HCT116 (cell line): ENCODE measurements around the gene TBC1D14. TPM values are rescaled to one million over a fixed set of nuclear protein-coding genes. Genes with fewer than 3 reads are reported as not detected.

Experiments
- ATAC-seq: fragments of 200-7000 bp; cut with Tn5 transposase; 2 replicates; pipeline ENCODE4 v1.9.1; 2020; ENCODE audit warnings: mild to moderate bottlenecking, moderate library complexity
- BruUV-seq: library from RNA; stranded (reverse); fragments of 400-500 nt; replicated peaks from 2 replicates; lab custom pipeline; 2021; lab: Mats Ljungman, UMichigan
- CTCF ChIA-PET: fragments of 300-600 bp; sonication (Branson Sonifier 250); formaldehyde crosslinking; loops from one replicate; lab custom pipeline; 2021; ENCODE audit warnings: antibody characterized with exemption; lab: Charles Lee
- POLR2A ChIA-PET: fragments of 300-600, 350-600 bp; sonication (Branson Sonifier 250); formaldehyde crosslinking; loops from one replicate; lab custom pipeline; 2021; ENCODE audit warnings: antibody characterized with exemption; lab: Charles Lee
- RAD21 ChIA-PET, 2 experiments: fragments of 300-600 bp; sonication (Branson Sonifier 250); formaldehyde crosslinking; loops; one replicate each; lab custom pipeline; 2023; ENCODE audit warnings: low total read pairs in 2 of 2; ENCODE audit not compliant: uncharacterized antibody in 2 of 2, unreplicated experiment in 2 of 2, low non-redundant PET in 1 of 2; lab: Charles Lee
- DNase-seq: peaks from one replicate; pipeline ENCODE4 v3.0.0-alpha.2; 2010; ENCODE audit warnings: low read depth, low spot score
- H2AFZ ChIP-seq: fragments of 200-600 bp; shearing (Covaris generic), sonication (generic); 2 replicates; pipeline ENCODE4 v1.6.1; 2017; ENCODE audit warnings: low read depth, mixed run types, mixed read lengths, antibody characterized with exemption, low read length; ENCODE audit not compliant: poor library complexity, severe bottlenecking
- H3K27ac ChIP-seq: 2 replicates; pipeline ENCODE4 v1.5.1; 2012; ENCODE audit warnings: low read depth, low read length
- H3K27me3 ChIP-seq: fragments of 200-600 bp; sonication (generic); 2 replicates; pipeline ENCODE4 v1.6.1; 2016; ENCODE audit warnings: mixed run types, low read length, mixed read lengths; ENCODE audit not compliant: insufficient read depth
- H3K36me3 ChIP-seq, 2 experiments: fragments of 200-500 bp in 1 of 2; fragments of 200-600 bp in 1 of 2; sonication (Bioruptor generic) in 1 of 2; sonication (generic) in 1 of 2; 2 replicates each; pipeline versions ENCODE4 v1.5.1 to v1.6.1; 2014 to 2016; ENCODE audit warnings: low read length in 2 of 2, inconsistent platforms in 1 of 2, mixed read lengths in 1 of 2, mixed run types in 1 of 2; ENCODE audit not compliant: insufficient read depth in 2 of 2, control insufficient read depth in 1 of 2
- H3K4me1 ChIP-seq, 2 experiments: fragments of 200-600 bp in 1 of 2; sonication (generic) in 1 of 2; 2 replicates each; pipeline versions ENCODE4 v1.5.1 to v1.6.1; 2012 to 2017; ENCODE audit warnings: low read length in 2 of 2, inconsistent platforms in 1 of 2, mild to moderate bottlenecking in 1 of 2, mixed read lengths in 1 of 2, mixed run types in 1 of 2, moderate library complexity in 1 of 2; ENCODE audit not compliant: insufficient read depth in 2 of 2, control insufficient read depth in 1 of 2
- H3K4me2 ChIP-seq: fragments of 200-600 bp; sonication (generic); 2 replicates; pipeline ENCODE4 v1.6.1; 2017; ENCODE audit warnings: mixed run types, low read length, mixed read lengths
- H3K4me3 ChIP-seq, 2 experiments: fragments of 200-600 bp in 1 of 2; sonication (generic) in 1 of 2; replicated peaks in 1 of 2; 2 replicates each; pipeline ENCODE4 v1.5.1; 2011 to 2016; ENCODE audit warnings: low read length in 2 of 2, control low read depth in 1 of 2, low read depth in 1 of 2, mild to moderate bottlenecking in 1 of 2, mixed read lengths in 1 of 2, mixed run types in 1 of 2
- H3K79me2 ChIP-seq: fragments of 200-600 bp; sonication (generic); 2 replicates; pipeline ENCODE4 v1.6.1; 2017; ENCODE audit warnings: mild to moderate bottlenecking, mixed run types, low read length, moderate library complexity, mixed read lengths; ENCODE audit not compliant: insufficient read depth
- H3K9ac ChIP-seq: fragments of 200-600 bp; sonication (generic); 2 replicates; pipeline ENCODE4 v1.6.1; 2016; ENCODE audit warnings: low read length, mixed read lengths
- H3K9me2 ChIP-seq: fragments of 200-600 bp; sonication (generic), shearing (Covaris generic); 2 replicates; pipeline ENCODE4 v1.6.1; 2017; ENCODE audit warnings: mixed run types, mild to moderate bottlenecking, moderate library complexity; ENCODE audit not compliant: insufficient read depth
- H3K9me3 ChIP-seq, 2 experiments: fragments of 200-500 bp in 1 of 2; fragments of 200-600 bp in 1 of 2; sonication (Bioruptor generic) in 1 of 2; sonication (generic) in 1 of 2; 2 replicates each; pipeline ENCODE4 v1.6.1; 2014 to 2017; ENCODE audit warnings: low read length in 2 of 2, mixed read lengths in 2 of 2, inconsistent platforms in 1 of 2, low read depth in 1 of 2, mild to moderate bottlenecking in 1 of 2, mixed run types in 1 of 2, moderate library complexity in 1 of 2; ENCODE audit not compliant: control insufficient read depth in 1 of 2, insufficient read depth in 1 of 2
- H4K20me1 ChIP-seq: fragments of 200-600 bp; sonication (generic), shearing (Covaris generic); 2 replicates; pipeline ENCODE4 v1.6.1; 2017; ENCODE audit warnings: mixed run types, mild to moderate bottlenecking, moderate library complexity; ENCODE audit not compliant: insufficient read depth
- EGR1 ChIP-seq: IDR thresholded peaks from 2 replicates; pipeline ENCODE4 v1.6.1; 2012; ENCODE audit warnings: low read depth
- ELF1 ChIP-seq: IDR thresholded peaks from 2 replicates; pipeline ENCODE4 v1.6.1; 2012; ENCODE audit warnings: low read depth, borderline replicate concordance
- SIN3A ChIP-seq: IDR thresholded peaks from 2 replicates; pipeline ENCODE4 v1.6.1; 2012; ENCODE audit warnings: low read depth
- TCF7L2 ChIP-seq: IDR thresholded peaks from 2 replicates; pipeline ENCODE4 v1.7.0; 2011; ENCODE audit warnings: borderline replicate concordance, inconsistent platforms; ENCODE audit not compliant: insufficient read depth, insufficient read length; ENCODE audit errors: extremely low read depth
- ZNF274 ChIP-seq: fragments of 200-500 bp; sonication (Bioruptor generic); IDR thresholded peaks from 2 replicates; pipeline ENCODE4 v1.6.1; 2014; ENCODE audit warnings: mild to moderate bottlenecking, low read depth, low read length, inconsistent platforms
- intact Hi-C: fragments of 100-400 bp; cut with micrococcal nuclease; formaldehyde crosslinking; loops from 2 replicates; pipeline ENCODE4 v1.10.0; 2022
- total RNA-seq: library from RNA; stranded (reverse); gene quantifications from one replicate; pipeline ENCODE4 v1.2.1, GENCODE V29; 2021; ENCODE audit not compliant: unreplicated experiment
- TF ChIP-seq, protein P1 (sequence below): IDR thresholded peaks from 2 replicates; pipeline ENCODE4 v1.6.1; 2012; ENCODE audit warnings: low read depth
- TF ChIP-seq, protein P2 (sequence below), 3 experiments: fragments of 200-600 bp in 1 of 3; sonication (generic) in 1 of 3; IDR thresholded peaks in 2 of 3; conservative IDR thresholded peaks in 1 of 3; 2 replicates each; pipeline ENCODE4 v1.5.1; 2012 to 2017; ENCODE audit warnings: low read depth in 2 of 3, low read length in 2 of 3, antibody characterized with exemption in 1 of 3, borderline replicate concordance in 1 of 3, control low read depth in 1 of 3, mild to moderate bottlenecking in 1 of 3, mixed read lengths in 1 of 3, mixed run types in 1 of 3, moderate library complexity in 1 of 3; ENCODE audit not compliant: insufficient read depth in 1 of 3

TBC1D14 gene
- total RNA-seq, 1 experiment from 2014 or later: 62.9 TPM

DNA sequence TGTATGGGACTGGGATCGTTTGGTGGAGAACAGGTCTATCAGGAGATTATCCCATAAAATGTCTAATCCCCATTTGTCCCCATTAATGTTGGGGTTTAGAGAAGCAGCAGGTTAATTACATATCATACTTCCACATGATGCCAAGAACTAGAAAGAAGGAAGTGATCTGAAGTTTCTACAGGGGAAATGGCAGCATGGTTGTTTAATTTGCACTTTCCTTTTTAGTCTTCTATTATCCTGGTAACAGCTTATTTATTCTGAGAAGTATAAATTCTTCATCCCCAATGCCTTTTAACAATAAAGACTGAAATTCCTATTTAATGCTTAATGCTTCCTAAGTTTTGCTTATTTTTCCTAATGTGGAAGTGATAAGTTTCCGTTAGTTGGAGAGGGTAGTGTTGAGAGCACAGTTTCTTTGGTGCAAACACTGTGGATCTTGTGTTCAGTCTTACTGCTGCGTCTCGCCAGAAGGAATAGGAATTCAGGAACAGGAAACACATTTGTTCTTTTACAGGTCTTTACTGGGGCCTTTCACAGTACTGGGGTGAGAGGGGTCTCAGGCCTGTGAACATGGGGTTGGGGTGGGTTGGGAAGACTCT, 74.0 kb downstream of the TBC1D14 start:
- Histone ChIP-seq H3K9me2 (no peaks in the 10 kb centered on the region), H3K4me3 (no peak overlapping the region), H3K4me1 (peaks cover 12 to 16% of the 10 kb centered on the region in 2 experiments; a peak in 2 of 4 replicates), H3K36me3 (no peaks in the 10 kb centered on the region)
- RAD21 ChIA-PET: no interaction called here
- TF ChIP-seq ELF1: no peak
- TF ChIP-seq TCF7L2: no peak
- TF ChIP-seq EGR1: no peak
- TF ChIP-seq ZNF274: no peak
- TF ChIP-seq, protein P1, sequence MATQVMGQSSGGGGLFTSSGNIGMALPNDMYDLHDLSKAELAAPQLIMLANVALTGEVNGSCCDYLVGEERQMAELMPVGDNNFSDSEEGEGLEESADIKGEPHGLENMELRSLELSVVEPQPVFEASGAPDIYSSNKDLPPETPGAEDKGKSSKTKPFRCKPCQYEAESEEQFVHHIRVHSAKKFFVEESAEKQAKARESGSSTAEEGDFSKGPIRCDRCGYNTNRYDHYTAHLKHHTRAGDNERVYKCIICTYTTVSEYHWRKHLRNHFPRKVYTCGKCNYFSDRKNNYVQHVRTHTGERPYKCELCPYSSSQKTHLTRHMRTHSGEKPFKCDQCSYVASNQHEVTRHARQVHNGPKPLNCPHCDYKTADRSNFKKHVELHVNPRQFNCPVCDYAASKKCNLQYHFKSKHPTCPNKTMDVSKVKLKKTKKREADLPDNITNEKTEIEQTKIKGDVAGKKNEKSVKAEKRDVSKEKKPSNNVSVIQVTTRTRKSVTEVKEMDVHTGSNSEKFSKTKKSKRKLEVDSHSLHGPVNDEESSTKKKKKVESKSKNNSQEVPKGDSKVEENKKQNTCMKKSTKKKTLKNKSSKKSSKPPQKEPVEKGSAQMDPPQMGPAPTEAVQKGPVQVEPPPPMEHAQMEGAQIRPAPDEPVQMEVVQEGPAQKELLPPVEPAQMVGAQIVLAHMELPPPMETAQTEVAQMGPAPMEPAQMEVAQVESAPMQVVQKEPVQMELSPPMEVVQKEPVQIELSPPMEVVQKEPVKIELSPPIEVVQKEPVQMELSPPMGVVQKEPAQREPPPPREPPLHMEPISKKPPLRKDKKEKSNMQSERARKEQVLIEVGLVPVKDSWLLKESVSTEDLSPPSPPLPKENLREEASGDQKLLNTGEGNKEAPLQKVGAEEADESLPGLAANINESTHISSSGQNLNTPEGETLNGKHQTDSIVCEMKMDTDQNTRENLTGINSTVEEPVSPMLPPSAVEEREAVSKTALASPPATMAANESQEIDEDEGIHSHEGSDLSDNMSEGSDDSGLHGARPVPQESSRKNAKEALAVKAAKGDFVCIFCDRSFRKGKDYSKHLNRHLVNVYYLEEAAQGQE: no peak
- TF ChIP-seq, protein P2, sequence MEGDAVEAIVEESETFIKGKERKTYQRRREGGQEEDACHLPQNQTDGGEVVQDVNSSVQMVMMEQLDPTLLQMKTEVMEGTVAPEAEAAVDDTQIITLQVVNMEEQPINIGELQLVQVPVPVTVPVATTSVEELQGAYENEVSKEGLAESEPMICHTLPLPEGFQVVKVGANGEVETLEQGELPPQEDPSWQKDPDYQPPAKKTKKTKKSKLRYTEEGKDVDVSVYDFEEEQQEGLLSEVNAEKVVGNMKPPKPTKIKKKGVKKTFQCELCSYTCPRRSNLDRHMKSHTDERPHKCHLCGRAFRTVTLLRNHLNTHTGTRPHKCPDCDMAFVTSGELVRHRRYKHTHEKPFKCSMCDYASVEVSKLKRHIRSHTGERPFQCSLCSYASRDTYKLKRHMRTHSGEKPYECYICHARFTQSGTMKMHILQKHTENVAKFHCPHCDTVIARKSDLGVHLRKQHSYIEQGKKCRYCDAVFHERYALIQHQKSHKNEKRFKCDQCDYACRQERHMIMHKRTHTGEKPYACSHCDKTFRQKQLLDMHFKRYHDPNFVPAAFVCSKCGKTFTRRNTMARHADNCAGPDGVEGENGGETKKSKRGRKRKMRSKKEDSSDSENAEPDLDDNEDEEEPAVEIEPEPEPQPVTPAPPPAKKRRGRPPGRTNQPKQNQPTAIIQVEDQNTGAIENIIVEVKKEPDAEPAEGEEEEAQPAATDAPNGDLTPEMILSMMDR (IDR thresholded peaks at IDR 0.05 in 2 of 3, conservative IDR thresholded peaks at IDR 0.05 in 1 of 3; ENCODE audit: borderline replicate concordance in 1 of 3, insufficient read depth in 1 of 3, low read depth in 2 of 3, low read length in 2 of 3): no peak
- no peak for TF ChIP-seq SIN3A
- TF ChIP-seq, all 23 proteins: peak for 0
- no peaks in the 10 kb centered on the region for H3K27me3 ChIP-seq
- no peak overlapping the region for H3K27ac ChIP-seq
- DNase-seq (no peak), ATAC-seq (no peak)
- ChIA-PET POLR2A (no interaction called here), CTCF (interaction anchor here (2.1 kb wide), 1 partner anchor 9 kb away, joined by 5 read pairs; no protein-coding TSS in a partner anchor)
- H3K4me2 ChIP-seq: no peak overlapping the region
- peaks cover 20% of the 10 kb centered on the region for H3K79me2 ChIP-seq
- BruUV-seq: no TSS peak
- H2AFZ ChIP-seq: no peak overlapping the region
- no peaks in the 10 kb centered on the region for H3K9me3 ChIP-seq
- no peak overlapping the region for H3K9ac ChIP-seq
- H4K20me1 ChIP-seq: no peaks in the 10 kb centered on the region
- intact Hi-C loops: no loop called here
